Thoracic aorta (tissue), 2 donors: ENCODE results near the gene CFAP20DC. TPM values are rescaled to one million over a fixed set of nuclear protein-coding genes. Genes with fewer than 3 reads are reported as not detected.
"Not testable (repeated sequence)": the region's sequence is repeated elsewhere in the genome, so short reads cannot be mapped to it uniquely, and the experiment has no call there.

Source experiments
- ATAC-seq: fragments of 150-250 bp; one replicate; pipeline ENCODE4 v1.8.0; 2017; ENCODE audit warnings: low read depth; ENCODE audit not compliant: insufficient number of reproducible peaks, low FRiP score
- DNase-seq: peaks from one replicate; pipeline ENCODE4 v3.0.0-alpha.2; 2020; ENCODE audit warnings: low spot score
- H3K27ac ChIP-seq, 2 donors: fragments of 200-600 bp; sonication (generic); 1 replicate in 1 of 2; 2 replicates in 1 of 2; pipeline ENCODE4 v1.5.1; 2016; ENCODE audit warnings: mild to moderate bottlenecking in 2 of 2, moderate library complexity in 2 of 2
- H3K27me3 ChIP-seq: fragments of 200-600 bp; sonication (generic); replicated peaks from 2 replicates; pipeline ENCODE4 v1.6.0; 2016; ENCODE audit warnings: mild to moderate bottlenecking; ENCODE audit not compliant: insufficient read depth
- H3K36me3 ChIP-seq: fragments of 200-600 bp; sonication (generic); one replicate; pipeline ENCODE4 v1.5.1; 2016
- H3K4me1 ChIP-seq, 2 donors: fragments of 200-600 bp; sonication (generic); 1 replicate in 1 of 2; 2 replicates in 1 of 2; pipeline versions ENCODE4 v1.5.1 to v1.6.0; 2016; ENCODE audit warnings: low read depth in 2 of 2, mild to moderate bottlenecking in 1 of 2; ENCODE audit not compliant: control insufficient read depth in 1 of 2
- H3K4me3 ChIP-seq: fragments of 200-600 bp; sonication (generic); 2 replicates; pipeline ENCODE4 v1.5.1; 2016; ENCODE audit warnings: mild to moderate bottlenecking
- H3K9me3 ChIP-seq: fragments of 200-600 bp; sonication (generic); 2 replicates; pipeline ENCODE4 v1.5.1; 2016
- total RNA-seq, 2 donors: library from RNA; depleted of rRNA; stranded (reverse); fragments of >200 nt; gene quantifications; one replicate each; pipeline versions ENCODE4 v1.1.0 to v1.2.3, GENCODE V29; 2016
- TF ChIP-seq, protein P1 (sequence below): fragments of 200-600 bp; sonication (generic); IDR thresholded peaks from one replicate; pipeline ENCODE4 v1.5.1; 2019; ENCODE audit warnings: antibody characterized with exemption

CFAP20DC gene
- total RNA-seq, 2 donors from 2014 or later = not detected

DNA sequence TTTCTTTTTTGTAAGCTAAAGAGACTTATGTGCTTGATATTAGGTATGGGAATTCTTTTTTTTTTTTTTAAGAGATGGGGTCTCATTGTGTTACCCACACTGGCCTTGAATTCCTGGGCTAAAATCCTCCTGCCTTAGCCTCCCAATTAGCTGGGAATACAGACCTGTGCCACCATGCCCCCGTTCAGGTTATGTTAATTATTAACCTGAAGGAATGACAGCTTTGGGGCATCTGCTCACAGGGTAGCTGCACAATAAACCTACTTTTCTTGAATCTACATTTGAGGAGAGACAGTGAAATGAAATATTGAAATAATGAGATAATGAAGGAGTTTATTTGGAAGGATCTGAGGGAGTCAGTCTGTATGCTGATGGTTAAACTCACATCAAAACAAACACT, 225.0 kb downstream of the CFAP20DC start:
- no peaks in the 10 kb centered on the region for H3K9me3 ChIP-seq
- no peaks in the 10 kb centered on the region for H3K36me3 ChIP-seq
- no peaks in the 10 kb centered on the region for H3K4me1 ChIP-seq
- no peak overlapping the region for H3K4me3 ChIP-seq
- DNase-seq (no peak), ATAC-seq (no peak)
- TF ChIP-seq, protein P1, sequence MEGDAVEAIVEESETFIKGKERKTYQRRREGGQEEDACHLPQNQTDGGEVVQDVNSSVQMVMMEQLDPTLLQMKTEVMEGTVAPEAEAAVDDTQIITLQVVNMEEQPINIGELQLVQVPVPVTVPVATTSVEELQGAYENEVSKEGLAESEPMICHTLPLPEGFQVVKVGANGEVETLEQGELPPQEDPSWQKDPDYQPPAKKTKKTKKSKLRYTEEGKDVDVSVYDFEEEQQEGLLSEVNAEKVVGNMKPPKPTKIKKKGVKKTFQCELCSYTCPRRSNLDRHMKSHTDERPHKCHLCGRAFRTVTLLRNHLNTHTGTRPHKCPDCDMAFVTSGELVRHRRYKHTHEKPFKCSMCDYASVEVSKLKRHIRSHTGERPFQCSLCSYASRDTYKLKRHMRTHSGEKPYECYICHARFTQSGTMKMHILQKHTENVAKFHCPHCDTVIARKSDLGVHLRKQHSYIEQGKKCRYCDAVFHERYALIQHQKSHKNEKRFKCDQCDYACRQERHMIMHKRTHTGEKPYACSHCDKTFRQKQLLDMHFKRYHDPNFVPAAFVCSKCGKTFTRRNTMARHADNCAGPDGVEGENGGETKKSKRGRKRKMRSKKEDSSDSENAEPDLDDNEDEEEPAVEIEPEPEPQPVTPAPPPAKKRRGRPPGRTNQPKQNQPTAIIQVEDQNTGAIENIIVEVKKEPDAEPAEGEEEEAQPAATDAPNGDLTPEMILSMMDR = no peak
- H3K27me3 ChIP-seq = no peaks in the 10 kb centered on the region
- no peak overlapping the region for H3K27ac ChIP-seq

DNA sequence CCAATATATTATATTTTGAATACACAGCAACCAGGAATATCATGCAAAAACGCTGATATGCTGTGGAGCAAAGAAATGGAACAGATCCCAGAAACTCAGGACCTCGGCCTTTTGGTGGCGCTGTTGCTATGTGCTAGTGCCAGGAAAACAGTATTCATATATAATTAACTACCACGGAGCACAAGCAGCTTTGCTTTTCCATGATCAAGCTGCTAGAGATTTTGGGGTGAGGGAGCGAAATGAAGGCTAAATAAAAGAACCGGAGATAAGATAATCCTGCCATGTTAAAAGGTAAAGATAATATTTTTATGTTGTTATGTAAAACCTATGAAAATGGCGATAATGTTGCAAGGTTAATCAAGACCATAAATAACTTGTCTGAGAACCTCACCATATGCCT, 225.5 kb downstream of the CFAP20DC start:
- DNase-seq = no peak
- ATAC-seq = no peak
- Histone ChIP-seq H3K27ac (no peak overlapping the region), H3K36me3 (no peaks in the 10 kb centered on the region), H3K27me3 (no peaks in the 10 kb centered on the region), H3K4me3 (no peak overlapping the region), H3K4me1 (no peaks in the 10 kb centered on the region), H3K9me3 (no peaks in the 10 kb centered on the region)
- TF ChIP-seq, protein P1 = no peak

DNA sequence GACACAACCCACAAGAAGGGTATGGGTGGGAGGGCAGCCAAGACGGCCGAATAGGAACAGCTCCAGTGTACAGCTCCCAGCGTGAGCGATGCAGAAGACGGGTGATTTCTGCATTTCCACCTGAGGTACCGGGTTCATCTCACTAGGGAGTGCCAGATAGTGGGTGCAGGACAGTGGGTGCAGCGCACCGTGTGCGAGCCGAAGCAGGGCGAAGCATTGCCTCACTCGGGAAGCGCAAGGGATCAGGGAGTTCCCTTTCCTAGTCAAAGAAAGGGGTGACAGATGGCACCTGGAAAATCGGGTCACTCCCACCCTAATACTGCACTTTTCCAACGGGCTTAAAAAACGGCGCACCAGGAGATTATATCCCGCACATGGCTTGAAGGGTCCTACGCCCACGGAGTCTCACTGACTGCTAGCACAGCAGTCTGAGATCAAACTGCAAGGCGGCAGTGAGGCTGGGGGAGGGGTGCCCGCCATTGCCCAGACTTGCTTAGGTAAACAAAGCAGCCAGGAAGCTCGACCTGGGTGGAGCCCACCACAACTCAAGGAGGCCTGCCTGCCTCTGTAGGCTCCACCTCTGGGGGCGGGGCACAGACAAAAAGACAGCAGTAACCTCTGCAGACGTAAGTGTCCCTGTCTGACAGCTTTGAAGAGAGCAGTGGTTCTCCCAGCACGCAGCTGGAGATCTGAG, 243.1 kb downstream of the CFAP20DC start:
- H3K36me3 ChIP-seq, H3K9me3 ChIP-seq, ATAC-seq, DNase-seq, H3K27me3 ChIP-seq, H3K4me1 ChIP-seq, H3K27ac ChIP-seq, H3K4me3 ChIP-seq: not testable (repeated sequence)

DNA sequence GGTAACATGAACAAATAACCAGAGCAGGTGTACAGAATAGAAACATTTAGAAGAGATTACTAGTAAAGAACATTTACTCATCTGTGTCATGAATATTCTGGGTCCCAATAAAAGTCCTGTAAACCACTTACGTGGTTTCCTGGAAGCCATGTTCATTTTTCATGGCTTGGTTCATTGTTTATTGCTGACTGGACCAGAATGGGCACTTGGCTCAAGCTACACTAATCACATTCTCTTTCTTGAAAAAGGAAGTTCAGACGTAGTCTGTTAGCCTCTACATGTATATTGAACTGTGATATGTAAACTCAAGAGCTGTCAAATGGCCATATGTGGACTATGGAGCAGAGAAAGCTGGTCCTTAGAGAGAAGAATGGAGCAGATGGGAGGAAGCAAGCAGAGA, 244.9 kb downstream of the CFAP20DC start:
- no peak overlapping the region for H3K27ac ChIP-seq
- no peak overlapping the region for H3K4me3 ChIP-seq
- ATAC-seq (no peak), DNase-seq (no peak)
- no peaks in the 10 kb centered on the region for H3K27me3 ChIP-seq
- no peaks in the 10 kb centered on the region for H3K36me3 ChIP-seq
- TF ChIP-seq, protein P1 = no peak
- H3K9me3 ChIP-seq = no peaks in the 10 kb centered on the region
- H3K4me1 ChIP-seq = no peaks in the 10 kb centered on the region

DNA sequence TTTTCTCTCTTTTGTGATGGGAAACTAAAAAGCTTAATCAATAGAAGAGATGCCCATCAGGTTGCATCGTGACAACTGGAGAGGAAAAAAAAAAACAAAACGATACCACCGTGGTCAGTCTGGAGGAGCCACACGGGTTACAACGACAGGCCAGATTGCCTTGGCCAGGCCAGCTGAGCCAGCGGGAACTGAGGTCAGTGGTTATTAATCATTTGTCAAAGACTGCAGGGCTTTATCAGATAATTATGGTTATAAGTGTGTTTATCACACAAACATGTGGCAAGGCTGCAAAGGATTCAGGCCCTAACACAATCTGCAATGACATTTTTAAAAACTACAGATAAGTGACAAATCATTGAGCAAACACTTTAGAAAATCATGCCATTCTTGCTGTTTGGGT, 248.3 kb downstream of the CFAP20DC start:
- H3K36me3 ChIP-seq = no peaks in the 10 kb centered on the region
- no peak for ATAC-seq
- no peak overlapping the region for H3K27ac ChIP-seq
- TF ChIP-seq, protein P1 = no peak
- no peaks in the 10 kb centered on the region for H3K4me1 ChIP-seq
- no peak for DNase-seq
- H3K4me3 ChIP-seq = no peak overlapping the region
- H3K27me3 ChIP-seq = no peaks in the 10 kb centered on the region
- no peaks in the 10 kb centered on the region for H3K9me3 ChIP-seq

DNA sequence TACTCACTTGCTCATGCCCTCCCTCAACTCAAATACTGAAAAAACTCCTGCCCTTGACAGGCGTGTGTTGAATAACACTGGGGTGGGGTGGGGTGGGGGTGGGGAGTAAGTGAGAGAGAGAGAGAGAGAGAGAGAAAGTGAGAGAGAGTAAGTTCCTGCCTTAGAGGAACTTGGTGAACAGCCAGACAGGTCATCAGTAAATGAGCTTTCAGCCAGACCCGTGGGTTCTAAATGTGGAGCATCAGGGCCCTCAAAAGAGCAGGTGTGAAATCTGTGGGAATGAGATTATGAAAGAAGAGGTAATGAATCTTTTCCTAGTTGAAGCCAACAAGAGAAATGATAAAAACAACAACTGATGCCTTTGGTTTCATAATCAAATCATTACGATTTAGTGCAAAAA, 248.9 kb downstream of the CFAP20DC start:
- no peak for DNase-seq
- Histone ChIP-seq H3K27me3 (no peaks in the 10 kb centered on the region), H3K4me3 (no peak overlapping the region), H3K9me3 (no peaks in the 10 kb centered on the region), H3K27ac (no peak overlapping the region), H3K36me3 (no peaks in the 10 kb centered on the region), H3K4me1 (no peaks in the 10 kb centered on the region)
- TF ChIP-seq, protein P1 = no peak
- ATAC-seq = no peak
